GM19395 (cell line): ENCODE data around the gene RGS14.
"Not testable (repeated sequence)": the region's sequence is repeated elsewhere in the genome, so short reads cannot be mapped to it uniquely, and the experiment has no call there.

Experiments used
- ATAC-seq: cut with Tn5 transposase; IDR thresholded peaks from one replicate; pipeline ENCODE4 v1.9.1; 2021; ENCODE audit warnings: mild to moderate bottlenecking, moderate library complexity; ENCODE audit not compliant: unreplicated experiment

Gene RGS14

DNA sequence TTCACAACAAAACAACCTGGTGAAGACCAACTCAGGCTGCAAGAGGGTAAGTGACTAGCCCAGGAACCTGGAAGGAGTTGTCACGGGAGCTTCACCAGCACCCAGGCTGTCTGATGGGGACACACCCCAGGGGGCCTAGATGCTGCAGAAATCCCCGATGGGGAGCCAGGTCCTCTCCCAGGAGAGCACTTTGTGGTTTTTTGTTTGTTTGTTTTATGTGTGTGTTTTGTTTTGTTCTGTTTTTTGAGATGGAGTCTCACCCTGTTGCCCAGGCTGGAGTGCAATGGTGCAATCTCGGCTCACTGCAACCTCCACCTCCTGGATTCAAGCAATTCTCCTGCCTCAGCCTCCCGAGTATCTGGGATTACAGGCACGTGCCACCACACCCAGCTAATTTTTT is 17.8 kb downstream of the RGS14 start:
- ATAC-seq: not testable (repeated sequence)

- no peak for ATAC-seq
These were observed 18.4 kb downstream of the RGS14 start for GRCh38 chr5:177376107-177376506.

DNA sequence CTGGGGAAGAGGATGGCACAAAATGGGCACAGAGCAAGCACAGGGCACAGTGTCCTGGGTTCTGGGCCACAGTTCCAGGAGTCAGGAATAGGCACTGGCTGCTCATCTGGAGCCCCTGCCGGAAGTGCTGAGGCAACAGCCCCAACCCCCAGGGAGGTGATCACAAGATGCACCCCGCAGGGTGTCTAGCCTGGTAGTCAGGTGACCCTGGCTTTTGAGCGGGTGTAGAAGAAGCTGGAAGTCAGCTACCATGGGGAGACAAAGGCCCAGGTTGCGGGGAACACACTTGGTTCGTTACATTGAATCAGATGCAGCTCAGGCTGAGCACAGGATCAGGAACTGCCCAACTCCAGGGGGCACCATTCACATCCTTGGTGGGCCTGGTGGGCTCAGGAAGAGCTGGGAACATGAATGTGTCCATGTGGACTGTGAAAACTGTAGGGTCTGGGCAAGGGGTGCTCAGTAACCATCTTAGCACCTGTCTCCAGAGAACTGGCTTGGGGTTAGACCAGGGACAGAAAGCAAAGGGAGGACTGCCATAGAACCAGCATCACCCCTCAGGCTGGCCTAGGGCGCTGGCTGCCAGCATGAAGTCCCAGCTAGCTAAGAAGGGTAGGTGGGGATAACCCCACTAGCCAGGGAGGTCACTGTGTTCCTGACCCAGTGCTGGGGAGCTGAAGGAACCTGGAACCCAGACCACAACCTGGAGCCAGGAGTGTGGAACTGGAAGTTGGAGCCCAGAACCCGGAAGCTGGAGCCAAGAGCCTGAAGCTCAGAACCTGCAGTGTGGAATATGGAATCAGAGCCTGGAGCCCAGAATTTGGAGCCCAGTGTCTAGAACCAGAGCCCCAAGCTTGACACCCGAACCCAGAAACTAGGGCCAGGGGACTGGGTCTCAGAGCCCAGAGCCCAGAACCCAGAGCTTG is 20.4 kb downstream of the RGS14 start:
- ATAC-seq: no peak

DNA sequence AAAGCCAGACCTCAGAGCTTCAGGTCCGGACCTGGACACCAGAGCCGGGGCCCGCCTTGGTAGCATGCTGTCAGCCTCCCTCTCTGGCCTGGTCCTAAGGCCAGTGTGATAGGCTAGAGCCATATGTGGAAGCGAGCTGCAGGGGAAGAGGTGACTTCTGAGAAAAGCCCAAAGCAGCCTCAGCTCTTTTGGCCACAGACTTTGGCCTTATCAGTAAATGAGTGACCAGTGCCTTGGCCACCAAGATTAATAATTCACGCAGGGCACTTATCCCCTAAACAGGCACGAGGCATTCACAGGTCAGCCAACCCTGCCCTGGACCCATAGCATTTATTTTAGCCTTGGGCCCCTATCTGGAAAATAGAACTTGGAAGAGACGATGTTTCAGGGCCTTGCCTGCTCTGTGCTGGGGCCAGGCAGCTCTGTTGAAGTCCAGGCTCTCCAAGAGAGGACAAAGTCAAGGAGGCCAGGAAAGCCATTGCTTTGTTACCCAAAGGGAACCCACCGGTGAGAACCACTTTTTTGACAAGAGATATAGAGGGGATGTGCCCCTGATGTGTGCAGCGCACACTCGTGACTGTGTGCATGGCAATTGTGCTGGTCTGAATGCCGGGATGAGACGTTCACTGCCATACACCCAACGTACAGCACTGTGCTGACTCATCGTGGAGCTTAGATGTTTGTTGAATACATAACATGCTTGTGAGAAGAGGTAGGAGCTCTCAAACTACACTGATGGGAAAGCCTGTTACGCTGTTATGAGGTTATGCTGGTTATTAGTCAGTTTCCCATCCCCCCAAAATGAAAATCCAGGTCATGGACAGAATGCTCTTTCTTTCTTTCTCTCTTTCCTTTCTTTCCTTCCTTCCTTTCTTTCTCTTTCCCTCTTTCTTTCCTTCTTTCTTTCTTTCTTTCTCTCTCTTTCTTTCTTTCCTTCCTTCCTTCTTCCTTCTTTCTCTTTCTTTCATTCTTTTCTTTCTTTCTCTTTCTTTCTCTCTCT is 21.5 kb downstream of the RGS14 start:
- peak; percentile 84 for ATAC-seq

GRCh38 chr5:177380805-177381126 is 23.0 kb downstream of the RGS14 start:
- ATAC-seq: no peak

DNA sequence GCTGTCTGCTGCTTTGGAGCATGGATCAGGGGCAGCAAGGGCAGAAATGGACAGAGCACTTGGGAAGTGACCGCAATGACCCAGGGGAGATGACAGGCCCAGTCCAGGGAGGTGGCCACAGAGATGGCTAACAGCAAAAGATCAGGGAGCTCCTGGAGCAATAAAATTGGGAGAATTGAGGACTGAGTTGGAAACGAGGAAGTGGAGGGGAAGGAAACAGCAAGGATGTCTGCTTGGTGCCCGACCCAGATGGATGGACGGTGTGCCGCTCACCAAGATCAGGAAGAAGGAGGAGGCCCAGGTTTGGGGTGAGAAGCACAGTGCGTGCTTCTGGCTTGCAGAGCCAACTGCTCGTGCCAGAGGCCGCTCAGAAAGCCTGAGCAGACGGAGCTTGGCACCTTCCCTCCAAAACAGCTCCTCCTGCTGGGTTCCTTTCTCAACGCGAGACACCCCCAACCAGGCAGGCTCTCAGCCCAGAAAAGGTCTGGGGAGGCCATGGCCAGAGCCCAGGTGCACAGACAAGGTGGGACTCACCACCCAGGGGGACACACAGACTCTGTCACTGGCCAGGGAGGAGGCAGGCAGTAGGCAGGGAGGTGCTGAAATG is 24.8 kb downstream of the RGS14 start:
- ATAC-seq: no peak

DNA sequence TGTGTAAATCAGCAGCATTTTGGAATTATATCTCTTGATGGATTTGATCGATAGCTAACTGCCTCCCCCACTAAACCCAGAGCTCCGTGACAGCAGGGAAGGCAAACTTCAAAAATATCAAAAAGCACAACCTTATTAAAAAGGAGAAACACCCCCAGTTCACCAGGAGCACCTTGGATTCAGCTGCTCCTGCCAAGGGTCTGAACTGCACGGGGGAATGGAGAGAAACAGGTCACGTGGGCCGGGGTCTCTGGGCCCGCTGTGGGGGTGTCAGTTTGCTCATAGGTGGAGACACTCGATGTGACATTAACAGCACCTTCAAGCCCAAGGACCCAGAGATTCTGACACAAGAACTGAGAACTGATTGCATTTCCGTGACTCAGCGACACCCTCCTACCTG is 25.5 kb downstream of the RGS14 start:
- no peak for ATAC-seq

- ATAC-seq: no peak
These were observed 26.4 kb downstream of the RGS14 start, which contains the start of gene SLC34A1 for GRCh38 chr5:177384134-177384533. SLC34A1 (plus strand) TSS chr5:177384434; CDS start chr5:177385742, 1,308 bp downstream.

GRCh38 chr5:177385720-177386119 is 28.0 kb downstream of the RGS14 start:
- ATAC-seq: no peak

DNA sequence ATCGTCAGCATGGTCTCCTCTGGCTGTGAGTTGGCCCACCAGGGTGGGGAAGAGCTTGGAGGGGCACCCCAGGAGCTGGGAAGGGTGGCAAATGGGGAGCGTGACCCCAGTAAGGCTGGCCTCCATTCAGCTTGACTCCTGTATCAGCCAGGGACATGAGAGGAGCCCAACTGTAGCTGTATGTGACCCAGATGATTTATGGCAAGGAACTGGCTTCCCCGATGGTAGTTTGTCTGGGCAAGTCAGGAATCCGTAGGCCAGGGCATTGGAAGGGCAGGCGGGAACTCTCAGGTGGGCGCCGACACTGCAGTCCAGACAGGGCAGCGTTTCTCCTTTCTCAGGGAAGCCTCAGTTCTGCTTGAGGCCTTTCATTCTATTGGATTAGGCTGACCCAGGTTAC is 28.8 kb downstream of the RGS14 start:
- no peak for ATAC-seq

- ATAC-seq: no peak
These were observed 29.7 kb downstream of the RGS14 start for GRCh38 chr5:177387405-177387804.

DNA sequence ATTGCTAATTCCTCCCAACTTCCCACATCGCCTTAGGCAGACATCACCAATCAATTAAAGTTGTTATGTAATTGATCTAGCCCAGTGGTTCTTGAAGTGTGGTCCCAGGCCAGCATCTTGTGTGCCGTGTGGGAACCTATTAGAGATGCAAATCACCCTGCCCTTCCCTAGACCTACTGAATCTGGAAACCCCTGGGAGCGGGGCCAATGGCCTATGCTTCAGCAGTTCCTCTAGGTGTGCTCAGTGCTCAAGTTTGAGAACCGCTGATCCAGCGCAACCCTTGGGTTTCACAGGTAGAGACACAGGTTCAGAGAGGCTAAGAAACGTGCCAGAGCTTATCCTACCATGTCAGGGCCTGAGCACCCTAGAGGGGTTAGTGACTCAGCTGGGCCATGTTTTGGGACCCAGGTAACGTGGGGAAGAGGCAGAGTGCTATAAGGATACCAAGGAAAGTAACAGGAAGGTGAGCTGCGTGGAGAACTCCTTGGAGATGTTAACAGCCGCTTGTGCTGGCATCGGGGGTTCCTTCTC is 30.9 kb downstream of the RGS14 start:
- no peak for ATAC-seq

DNA sequence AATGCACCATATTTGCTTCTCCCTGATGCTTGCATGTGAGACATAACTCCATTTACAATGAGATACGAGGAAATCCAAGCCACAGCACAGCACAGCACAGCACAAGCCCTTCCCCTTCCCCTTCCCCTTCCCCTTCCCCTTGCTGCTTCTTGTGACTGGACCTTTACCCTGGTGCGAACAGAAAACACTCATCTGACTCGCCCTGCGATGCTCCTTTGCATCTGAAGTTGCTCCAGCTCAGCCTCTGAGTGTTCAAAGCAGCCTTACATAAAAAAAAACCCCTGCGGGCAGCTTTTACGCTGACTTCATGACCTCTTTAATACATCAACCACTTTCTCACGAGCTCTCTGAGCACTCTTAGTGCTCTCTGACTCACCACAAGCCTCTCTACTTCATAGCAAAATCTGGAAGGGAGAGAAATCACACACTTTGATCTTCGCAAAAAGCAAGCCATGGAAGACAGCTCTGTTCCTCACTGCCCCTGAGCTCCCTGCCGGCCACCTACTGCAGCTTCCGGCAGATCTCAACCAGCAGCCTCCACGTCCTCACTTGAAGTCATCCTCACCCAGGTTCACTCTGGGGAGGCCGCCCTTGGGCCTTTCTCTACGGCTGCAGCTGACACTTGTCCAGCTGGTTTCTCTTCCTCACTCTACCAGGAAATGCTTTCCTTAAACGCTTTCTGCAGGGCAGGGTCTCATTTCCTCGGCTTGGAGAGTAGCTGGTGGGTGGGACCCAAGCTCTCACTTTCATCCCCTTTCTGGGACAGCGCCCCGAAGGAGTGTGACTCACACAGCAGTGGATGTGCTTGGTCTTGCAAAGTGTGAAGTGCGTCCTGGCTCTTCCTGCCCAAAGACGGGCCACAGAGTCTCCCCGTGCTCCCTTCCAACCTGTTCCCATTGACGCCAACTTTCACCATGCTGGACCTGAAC is 31.8 kb downstream of the RGS14 start:
- peak; percentile 52 for ATAC-seq

DNA sequence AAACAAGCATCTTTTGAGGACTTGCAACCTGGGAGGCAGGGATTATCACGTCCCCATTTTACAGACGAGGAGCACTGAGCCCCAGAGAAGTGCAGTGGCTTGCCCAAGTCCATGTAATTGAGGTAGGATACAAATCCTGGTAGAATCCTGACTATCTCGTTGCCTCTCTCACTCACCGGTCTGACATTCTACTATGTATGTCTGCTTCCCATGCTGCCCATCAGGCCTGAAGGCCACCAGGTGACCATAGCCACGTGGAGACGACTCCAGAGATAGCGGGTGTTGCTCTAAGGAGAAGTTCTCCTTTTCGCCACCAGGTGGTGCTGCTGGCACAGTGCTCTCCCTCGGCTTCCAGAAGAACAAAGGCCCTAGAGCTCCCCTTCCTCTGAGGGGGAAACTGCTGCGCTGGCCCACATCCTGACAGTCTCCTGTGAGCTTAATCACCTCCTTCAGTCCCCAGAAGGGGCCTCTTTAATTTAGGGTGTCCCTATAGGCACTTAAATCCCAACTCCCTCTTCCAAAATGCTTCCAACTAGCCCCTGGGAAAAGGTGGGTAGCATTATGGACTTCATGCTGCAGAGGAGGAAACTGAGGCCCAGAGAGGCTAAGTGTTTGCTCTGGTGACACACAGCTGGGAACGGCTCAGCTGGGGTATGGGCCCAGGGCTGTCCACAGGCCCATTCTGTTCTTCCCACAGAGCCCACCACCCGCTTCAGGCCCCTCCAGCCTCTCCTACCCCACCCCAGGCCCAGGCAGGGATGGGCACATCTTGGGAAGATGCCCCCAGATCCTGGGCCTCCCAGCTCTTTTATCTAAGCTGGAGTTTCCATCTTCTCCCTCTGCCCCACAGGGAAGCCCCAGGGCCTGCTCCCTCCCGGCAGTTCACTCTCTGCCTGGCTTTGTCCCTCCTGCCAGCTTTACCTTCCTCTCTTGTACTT is 32.9 kb downstream of the RGS14 start:
- peak; percentile 71 for ATAC-seq

GRCh38 chr5:177392765-177393164 is 35.0 kb downstream of the RGS14 start:
- no peak for ATAC-seq

- no peak for ATAC-seq
These were observed 35.6 kb downstream of the RGS14 start for GRCh38 chr5:177393206-177393765.

DNA sequence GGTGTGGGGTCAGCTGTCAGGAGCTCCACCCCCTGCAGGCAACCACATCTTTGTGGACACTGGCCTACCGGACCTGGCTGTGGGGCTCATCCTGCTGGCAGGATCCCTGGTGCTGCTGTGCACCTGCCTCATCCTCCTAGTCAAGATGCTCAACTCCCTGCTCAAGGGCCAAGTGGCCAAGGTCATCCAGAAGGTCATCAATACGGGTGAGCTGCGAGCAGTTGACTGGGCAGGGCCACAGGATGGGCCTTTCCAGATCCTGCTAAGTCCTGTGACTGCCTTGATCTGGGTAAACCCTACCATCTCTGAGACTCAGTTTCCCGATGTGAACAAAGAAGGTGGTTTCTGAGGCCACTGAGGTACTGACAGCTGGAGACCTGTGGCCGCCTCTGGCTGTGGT is 36.3 kb downstream of the RGS14 start:
- ATAC-seq: no peak

- no peak for ATAC-seq
These were observed 38.4 kb downstream of the RGS14 start for GRCh38 chr5:177396078-177396477.
